ENCODE measurements around the gene KLHL36.

Gene KLHL36

DNA sequence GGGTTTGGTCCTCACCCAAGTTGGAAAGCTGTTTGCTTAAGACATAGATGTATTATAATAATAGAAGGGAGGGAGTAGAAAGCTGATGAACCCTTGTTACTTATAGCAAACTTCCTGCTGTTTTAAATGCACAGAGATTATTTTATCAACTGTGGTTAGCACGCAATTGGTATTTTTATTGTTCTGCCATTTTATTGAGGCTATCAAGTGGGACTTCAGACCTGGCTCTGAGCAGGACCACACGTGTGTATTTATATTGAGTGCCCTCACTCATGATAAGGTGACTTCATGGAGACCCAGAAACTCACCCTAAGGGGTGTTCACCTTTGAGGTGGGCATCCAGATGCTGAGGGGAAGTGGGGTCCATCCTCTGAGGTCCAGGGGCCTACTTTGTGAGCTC is 17.0 kb downstream of the KLHL36 start:
- no peak for FAIRE-seq
- DNase-seq (ENCODE audit: insufficient read length): no peak
- TF ChIP-seq POLR2A (IDR thresholded peaks at IDR 0.05; ENCODE audit: low read depth, low read length) (no peak), TAF1 (IDR thresholded peaks at IDR 0.05; ENCODE audit: borderline replicate concordance, low read depth, low read length) (no peak), POLR2AphosphoS5 (IDR thresholded peaks at IDR 0.05; ENCODE audit: low read depth, low read length) (no peak)

DNA sequence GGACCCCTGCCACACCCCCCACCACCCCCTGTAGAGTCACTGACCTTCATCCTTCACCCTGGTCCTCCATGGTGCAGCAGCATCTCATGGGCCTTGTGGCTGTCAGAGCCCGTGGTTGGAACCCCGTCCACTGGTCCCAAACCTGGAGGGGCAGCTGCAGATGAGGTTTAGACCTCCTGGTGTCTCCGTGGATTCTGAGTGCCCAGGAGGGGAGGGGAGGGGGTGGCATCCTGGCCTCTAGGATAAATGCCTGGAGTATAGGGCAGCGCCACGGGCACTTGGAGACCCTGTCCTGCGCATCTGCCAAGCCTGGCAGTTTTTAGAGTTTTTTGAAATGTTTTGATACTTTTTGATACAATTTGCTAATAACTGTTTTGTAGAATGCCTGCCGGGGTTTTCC is 17.5 kb downstream of the KLHL36 start:
- no peak for DNase-seq (ENCODE audit: insufficient read length)
- TF ChIP-seq POLR2AphosphoS5 (IDR thresholded peaks at IDR 0.05; ENCODE audit: low read depth, low read length) (no peak), TAF1 (IDR thresholded peaks at IDR 0.05; ENCODE audit: borderline replicate concordance, low read depth, low read length) (no peak), POLR2A (IDR thresholded peaks at IDR 0.05; ENCODE audit: low read depth, low read length) (no peak)
- FAIRE-seq: no peak

DNA sequence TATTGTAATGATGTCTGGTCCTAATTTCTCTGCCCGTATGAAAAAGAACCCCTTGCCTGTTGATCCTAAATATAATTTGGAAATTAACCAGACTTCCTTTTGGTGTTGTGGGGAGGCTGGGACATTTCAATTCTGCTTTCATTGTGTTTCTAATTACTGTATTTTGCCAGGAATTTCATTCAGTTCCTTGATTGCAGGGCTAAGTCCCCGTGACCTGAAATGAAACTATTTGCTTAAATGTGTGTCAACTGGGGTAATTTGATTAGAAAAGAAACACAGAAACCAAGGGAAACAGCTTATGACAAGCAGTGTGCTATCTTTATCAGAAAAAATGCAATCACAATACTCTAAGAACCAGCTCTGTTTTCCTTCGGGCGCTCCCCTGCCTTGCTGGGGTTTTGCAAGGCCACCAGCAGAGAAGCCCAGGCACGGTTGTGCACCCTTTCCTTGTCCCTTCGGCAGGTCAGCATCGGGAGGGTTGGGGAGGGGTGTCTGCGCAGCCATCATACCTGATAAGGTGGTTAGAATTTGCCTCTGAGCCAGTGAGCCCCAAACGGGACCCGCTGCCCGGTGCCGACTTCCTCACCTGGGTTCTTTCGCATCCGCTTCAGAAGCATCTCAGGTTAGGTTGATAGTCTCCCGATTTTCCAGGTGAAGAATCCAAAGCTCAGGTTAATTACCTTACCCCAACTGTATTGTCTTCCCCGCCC is 19.4 kb downstream of the KLHL36 start:
- no peak for TF ChIP-seq TAF1 (IDR thresholded peaks at IDR 0.05; ENCODE audit: borderline replicate concordance, low read depth, low read length)
- DNase-seq (ENCODE audit: insufficient read length) (no peak), FAIRE-seq (no peak)

DNA sequence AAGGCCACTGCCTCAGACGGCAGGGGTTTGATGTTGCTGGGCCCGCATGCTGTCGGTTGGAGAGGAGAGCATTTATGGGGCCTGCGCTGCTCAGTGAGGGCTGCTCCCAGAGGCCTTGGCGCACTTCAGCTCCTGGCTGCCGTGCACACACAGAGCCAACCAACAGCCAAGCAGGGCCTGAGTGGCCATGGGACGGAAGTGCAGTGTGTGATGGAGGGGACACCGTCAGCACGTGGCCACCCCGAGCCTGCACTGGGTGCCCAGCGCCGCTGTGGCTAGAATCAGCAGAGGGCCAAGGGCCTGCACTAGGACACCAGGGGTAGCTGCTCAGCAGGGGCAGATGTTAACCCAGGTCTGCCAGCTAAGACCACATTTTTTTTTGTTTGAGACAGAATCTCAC is 21.8 kb downstream of the KLHL36 start:
- TF ChIP-seq TAF1 (IDR thresholded peaks at IDR 0.05; ENCODE audit: borderline replicate concordance, low read depth, low read length) (no peak), POLR2AphosphoS5 (IDR thresholded peaks at IDR 0.05; ENCODE audit: low read depth, low read length) (no peak), POLR2A (IDR thresholded peaks at IDR 0.05; ENCODE audit: low read depth, low read length) (no peak)
- FAIRE-seq (no peak), DNase-seq (ENCODE audit: insufficient read length) (no peak)

DNA sequence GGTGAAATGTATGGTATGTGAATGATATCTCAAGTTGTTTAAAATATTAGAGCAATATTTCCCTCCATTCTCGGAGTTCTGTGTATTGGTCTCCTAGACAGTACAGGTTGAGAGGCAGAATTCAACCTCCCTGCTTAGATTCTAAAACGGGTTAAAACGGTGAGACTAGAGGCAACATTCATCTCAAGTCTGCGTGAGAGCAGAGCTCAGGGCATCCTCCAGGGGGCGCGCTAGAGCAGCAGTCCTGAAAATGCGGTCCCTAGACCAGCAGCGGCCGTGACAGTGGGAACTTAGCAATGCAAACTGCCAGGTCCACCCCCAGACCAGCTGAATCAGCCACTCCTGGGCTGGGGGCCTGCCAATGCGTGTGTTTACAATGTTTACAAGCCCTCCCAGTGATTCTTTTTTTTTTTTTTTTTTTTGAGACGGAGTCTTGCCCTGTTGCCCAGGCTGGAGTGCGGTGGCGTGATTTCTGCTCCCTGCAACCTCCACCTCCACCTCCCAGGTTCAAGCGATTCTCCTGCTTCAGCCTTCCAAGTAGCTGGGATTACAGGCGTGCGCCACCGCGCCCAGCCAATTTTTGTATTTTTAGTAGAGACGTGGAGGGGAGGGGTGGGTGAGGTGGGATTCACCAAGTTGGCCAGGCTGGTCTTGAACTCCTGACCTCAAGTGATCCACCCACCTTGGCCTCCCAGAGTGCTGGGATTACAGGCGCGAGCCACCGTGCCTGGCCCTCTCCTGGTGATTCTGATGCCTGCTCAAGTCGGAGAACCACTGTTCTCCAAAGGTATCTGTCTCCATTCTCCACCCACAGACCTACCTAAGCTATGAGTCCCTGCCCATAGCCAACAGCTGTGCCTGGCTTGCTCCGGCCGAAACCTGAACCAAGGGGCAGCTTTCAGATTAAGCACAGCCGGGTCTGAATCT is 24.2 kb downstream of the KLHL36 start:
- DNase-seq (ENCODE audit: insufficient read length) (peak; percentile 85), FAIRE-seq (peak; percentile 44)
- no peak for TF ChIP-seq TAF1 (IDR thresholded peaks at IDR 0.05; ENCODE audit: borderline replicate concordance, low read depth, low read length)
- no peak for TF ChIP-seq POLR2AphosphoS5 (IDR thresholded peaks at IDR 0.05; ENCODE audit: low read depth, low read length)
- no peak for TF ChIP-seq POLR2A (IDR thresholded peaks at IDR 0.05; ENCODE audit: low read depth, low read length)

DNA sequence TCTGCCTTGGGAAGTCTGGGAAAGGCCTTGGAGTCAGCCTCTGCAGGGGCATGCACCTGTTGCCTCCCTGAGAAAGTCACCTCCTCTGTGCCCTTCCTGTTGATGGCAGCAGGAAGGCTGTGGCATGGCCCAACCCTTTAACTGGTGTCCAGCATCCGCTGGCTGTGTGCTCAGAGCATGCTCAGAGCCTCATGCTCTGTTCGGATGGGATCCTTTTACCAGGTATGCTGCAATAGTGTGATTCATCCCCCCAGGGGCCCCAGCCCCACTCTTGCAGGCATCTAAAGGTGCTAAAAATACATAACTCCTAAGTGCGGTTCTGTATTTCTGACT is 24.9 kb downstream of the KLHL36 start:
- TF ChIP-seq POLR2A (IDR thresholded peaks at IDR 0.05; ENCODE audit: low read depth, low read length) (no peak), TAF1 (IDR thresholded peaks at IDR 0.05; ENCODE audit: borderline replicate concordance, low read depth, low read length) (no peak), POLR2AphosphoS5 (IDR thresholded peaks at IDR 0.05; ENCODE audit: low read depth, low read length) (no peak)
- DNase-seq (ENCODE audit: insufficient read length) (no peak), FAIRE-seq (no peak)

DNA sequence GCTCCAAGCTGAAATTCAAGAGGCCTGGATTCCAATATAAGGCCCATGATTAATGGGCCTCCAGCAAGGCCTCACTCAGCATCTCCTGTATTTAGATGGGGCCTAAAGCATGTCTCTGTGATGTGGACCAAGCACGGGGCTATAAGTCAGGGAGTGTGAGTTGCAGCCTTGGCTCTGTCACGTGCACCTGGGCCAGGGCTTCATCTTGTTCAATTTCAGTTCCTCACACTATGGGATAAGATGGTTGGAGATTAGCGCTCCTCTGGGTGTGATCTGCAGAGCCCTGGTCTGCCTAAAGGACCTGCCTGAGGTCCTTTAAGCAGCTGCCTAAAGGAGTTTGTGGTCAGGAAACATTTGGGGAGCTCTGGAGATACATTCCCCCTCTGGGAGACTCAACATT is 25.2 kb downstream of the KLHL36 start:
- DNase-seq (ENCODE audit: insufficient read length): no peak
- no peak for FAIRE-seq
- TF ChIP-seq TAF1 (IDR thresholded peaks at IDR 0.05; ENCODE audit: borderline replicate concordance, low read depth, low read length) (no peak), POLR2AphosphoS5 (IDR thresholded peaks at IDR 0.05; ENCODE audit: low read depth, low read length) (no peak), POLR2A (IDR thresholded peaks at IDR 0.05; ENCODE audit: low read depth, low read length) (no peak)

DNA sequence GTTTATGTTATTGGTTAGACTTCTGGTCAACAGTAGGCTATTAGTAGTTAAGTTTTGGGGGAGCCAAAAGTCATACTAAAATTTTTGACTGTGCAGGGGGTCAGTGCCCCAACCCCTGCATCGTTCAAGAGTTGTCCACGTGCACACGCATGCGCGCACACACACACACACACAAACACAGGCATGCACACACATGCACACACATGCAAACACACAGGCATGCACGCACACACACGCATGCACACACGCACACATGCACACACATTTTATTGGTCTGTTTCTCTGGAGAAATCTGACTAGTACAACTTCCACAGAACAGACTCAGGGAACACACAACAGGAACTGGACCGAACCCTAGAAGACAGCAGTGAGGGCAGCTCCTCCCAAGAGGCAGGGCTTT is 27.1 kb downstream of the KLHL36 start:
- no peak for FAIRE-seq
- TF ChIP-seq POLR2A (IDR thresholded peaks at IDR 0.05; ENCODE audit: low read depth, low read length) (no peak), POLR2AphosphoS5 (IDR thresholded peaks at IDR 0.05; ENCODE audit: low read depth, low read length) (no peak), TAF1 (IDR thresholded peaks at IDR 0.05; ENCODE audit: borderline replicate concordance, low read depth, low read length) (no peak)
- DNase-seq (ENCODE audit: insufficient read length): no peak

DNA sequence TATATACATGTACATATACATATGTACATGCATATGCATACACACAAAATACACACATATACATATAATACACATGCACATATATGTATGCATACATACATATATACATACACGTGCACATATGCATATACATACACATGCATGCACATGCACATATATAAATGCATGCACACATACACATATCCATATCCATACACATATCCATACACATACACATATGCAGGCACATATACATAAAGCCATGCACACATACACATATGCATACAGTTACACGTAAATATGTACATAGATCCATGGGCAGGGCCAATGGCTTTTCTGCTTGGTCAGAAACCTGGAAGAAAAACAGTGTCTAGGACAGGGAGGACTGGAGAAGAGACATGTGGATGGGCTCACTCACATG is 27.6 kb downstream of the KLHL36 start:
- FAIRE-seq (no peak), DNase-seq (ENCODE audit: insufficient read length) (no peak)
- TF ChIP-seq POLR2A (IDR thresholded peaks at IDR 0.05; ENCODE audit: low read depth, low read length) (no peak), POLR2AphosphoS5 (IDR thresholded peaks at IDR 0.05; ENCODE audit: low read depth, low read length) (no peak), TAF1 (IDR thresholded peaks at IDR 0.05; ENCODE audit: borderline replicate concordance, low read depth, low read length) (no peak)

DNA sequence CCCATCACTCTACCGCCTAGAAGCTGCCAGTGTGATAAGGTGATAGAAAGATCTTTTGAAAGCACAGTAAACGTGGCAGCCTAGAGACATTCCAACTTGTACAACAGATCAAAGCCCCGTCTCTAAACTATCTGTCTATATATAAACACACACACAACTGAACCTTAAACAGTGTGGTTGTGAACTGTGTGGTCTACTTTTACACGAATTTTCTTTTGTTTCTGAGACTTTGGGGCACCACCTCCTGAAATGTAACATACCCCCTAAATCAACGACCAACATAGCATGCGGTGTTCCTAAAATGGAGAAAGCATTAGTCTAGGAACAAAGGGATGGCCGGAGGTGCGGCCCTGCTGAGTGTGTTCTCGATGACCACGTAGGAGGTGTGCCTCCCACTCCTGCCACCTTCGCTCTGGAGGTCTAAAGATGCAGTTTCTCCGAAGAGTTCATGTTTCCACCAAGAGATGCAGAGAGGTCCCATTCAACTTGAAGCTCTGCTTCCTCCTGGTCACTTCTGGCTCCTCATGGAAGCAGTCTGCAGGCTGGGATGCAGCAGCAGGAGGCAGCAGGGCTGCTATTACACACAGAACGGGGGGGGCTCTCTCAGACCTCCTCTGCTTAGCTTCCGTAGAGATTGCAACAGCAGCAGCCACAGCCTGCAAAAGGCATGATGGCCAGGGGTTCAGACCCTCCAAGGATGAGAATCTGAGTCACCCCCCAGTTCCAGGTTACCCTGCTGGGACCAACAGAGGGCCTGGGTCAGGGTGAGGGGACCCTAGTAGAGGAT is 28.9 kb downstream of the KLHL36 start:
- DNase-seq (ENCODE audit: insufficient read length): no peak
- FAIRE-seq: no peak

DNA sequence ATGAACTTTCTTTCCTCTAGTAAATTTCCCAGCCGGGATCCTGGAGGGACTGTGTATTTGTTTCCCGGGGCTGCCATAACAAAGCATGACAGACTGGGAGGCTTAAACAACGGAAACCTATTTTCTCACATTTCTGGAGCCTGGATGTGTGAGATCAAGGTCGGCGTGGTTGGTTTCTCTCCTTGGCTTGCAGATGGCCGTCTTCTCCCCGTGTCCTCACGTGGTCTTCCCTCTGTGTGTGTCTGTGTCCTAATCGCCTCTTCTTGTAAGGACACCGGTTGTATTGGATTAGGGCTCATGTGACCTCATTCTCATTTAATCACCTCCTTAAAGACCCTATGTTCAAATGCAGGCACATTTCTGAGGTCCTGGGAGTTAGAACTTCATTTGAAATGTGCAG is 29.5 kb downstream of the KLHL36 start:
- DNase-seq (ENCODE audit: insufficient read length): no peak
- TF ChIP-seq POLR2A (IDR thresholded peaks at IDR 0.05; ENCODE audit: low read depth, low read length) (no peak), POLR2AphosphoS5 (IDR thresholded peaks at IDR 0.05; ENCODE audit: low read depth, low read length) (no peak), TAF1 (IDR thresholded peaks at IDR 0.05; ENCODE audit: borderline replicate concordance, low read depth, low read length) (no peak)
- FAIRE-seq: no peak

More for the DNA sequence above, 28.9 kb downstream of the KLHL36 start:
- TF ChIP-seq POLR2A (IDR thresholded peaks at IDR 0.05; ENCODE audit: low read depth, low read length) (no peak), TAF1 (IDR thresholded peaks at IDR 0.05; ENCODE audit: borderline replicate concordance, low read depth, low read length) (no peak), POLR2AphosphoS5 (IDR thresholded peaks at IDR 0.05; ENCODE audit: low read depth, low read length) (no peak)
